KMS-11 (cell line): Measurements from ENCODE around the gene DIS3L2.
A peak's percentile ranks its signal among the peaks of the same experiment; 100 is the strongest.

Source experiments
- H2AFZ ChIP-seq: fragments of 200-600 bp; sonication (generic); 2 replicates; pipeline ENCODE4 v1.6.1; 2016; ENCODE audit warnings: antibody characterized with exemption, mixed run types, low read depth
- H3K27ac ChIP-seq: fragments of 200-600 bp; sonication (generic); 2 replicates; pipeline ENCODE4 v1.6.1; 2016; ENCODE audit warnings: mild to moderate bottlenecking, mixed run types
- H3K27me3 ChIP-seq: fragments of 200-600 bp; sonication (generic); 2 replicates; pipeline ENCODE4 v1.6.1; 2017; ENCODE audit warnings: mild to moderate bottlenecking, low read depth, mixed run types, moderate library complexity; ENCODE audit not compliant: insufficient read depth
- H3K36me3 ChIP-seq: fragments of 200-600 bp; sonication (generic); 2 replicates; pipeline ENCODE4 v1.6.1; 2017; ENCODE audit warnings: mild to moderate bottlenecking, mixed run types; ENCODE audit not compliant: insufficient read depth
- H3K4me1 ChIP-seq: fragments of 200-600 bp; sonication (generic); 2 replicates; pipeline ENCODE4 v1.6.1; 2016; ENCODE audit warnings: mild to moderate bottlenecking, low read depth, mixed run types; ENCODE audit not compliant: poor library complexity, severe bottlenecking
- H3K4me2 ChIP-seq: fragments of 200-600 bp; sonication (generic); 2 replicates; pipeline ENCODE4 v1.7.0; 2016; ENCODE audit warnings: mild to moderate bottlenecking, mixed run types
- H3K4me3 ChIP-seq: fragments of 200-600 bp; sonication (generic); IDR thresholded peaks from 2 replicates; pipeline ENCODE4 v1.6.1; 2017; ENCODE audit warnings: low read depth, low read length, mixed read lengths; ENCODE audit not compliant: insufficient read depth
- H3K79me2 ChIP-seq: fragments of 200-600 bp; sonication (generic); 2 replicates; pipeline ENCODE4 v1.6.1; 2016; ENCODE audit warnings: low read depth, mixed run types; ENCODE audit not compliant: insufficient read depth
- H3K9ac ChIP-seq: fragments of 200-600 bp; sonication (generic); 2 replicates; pipeline ENCODE4 v1.6.1; 2016; ENCODE audit warnings: mild to moderate bottlenecking, mixed run types
- H4K20me1 ChIP-seq: fragments of 200-600 bp; sonication (generic); 2 replicates; pipeline ENCODE4 v1.6.1; 2016; ENCODE audit warnings: mild to moderate bottlenecking, mixed run types; ENCODE audit not compliant: insufficient read depth
- TF ChIP-seq, protein P1 (sequence below): fragments of 200-600 bp; sonication (generic); conservative IDR thresholded peaks from 2 replicates; pipeline ENCODE4 v1.6.1; 2017; ENCODE audit warnings: low read depth, mild to moderate bottlenecking, antibody characterized with exemption, low read length, moderate library complexity, mixed read lengths

DIS3L2 gene

DNA sequence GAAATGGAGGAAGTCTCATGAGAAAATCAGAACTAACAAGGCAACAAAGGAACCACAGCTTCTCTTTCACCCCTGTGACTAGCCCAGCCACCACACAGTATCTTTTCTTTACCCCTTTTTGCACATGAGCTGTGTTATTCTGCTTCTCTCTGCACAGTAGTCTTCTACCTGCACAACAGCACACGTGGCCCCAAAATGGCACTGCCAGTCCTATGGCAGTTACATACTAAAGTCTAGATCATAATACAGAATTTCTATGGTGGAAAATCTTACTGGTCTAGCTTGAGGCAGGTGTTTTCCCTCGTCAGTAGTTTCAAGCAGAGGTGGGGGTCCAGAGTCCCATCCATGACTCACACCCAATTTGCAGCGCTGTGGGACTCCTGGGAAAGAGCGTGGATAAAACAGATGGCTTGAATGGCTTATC is 177.7 kb downstream of the DIS3L2 start:
- no peaks in the 10 kb centered on the region for H3K79me2 ChIP-seq
- no peak overlapping the region for H3K9ac ChIP-seq
- TF ChIP-seq, protein P1, sequence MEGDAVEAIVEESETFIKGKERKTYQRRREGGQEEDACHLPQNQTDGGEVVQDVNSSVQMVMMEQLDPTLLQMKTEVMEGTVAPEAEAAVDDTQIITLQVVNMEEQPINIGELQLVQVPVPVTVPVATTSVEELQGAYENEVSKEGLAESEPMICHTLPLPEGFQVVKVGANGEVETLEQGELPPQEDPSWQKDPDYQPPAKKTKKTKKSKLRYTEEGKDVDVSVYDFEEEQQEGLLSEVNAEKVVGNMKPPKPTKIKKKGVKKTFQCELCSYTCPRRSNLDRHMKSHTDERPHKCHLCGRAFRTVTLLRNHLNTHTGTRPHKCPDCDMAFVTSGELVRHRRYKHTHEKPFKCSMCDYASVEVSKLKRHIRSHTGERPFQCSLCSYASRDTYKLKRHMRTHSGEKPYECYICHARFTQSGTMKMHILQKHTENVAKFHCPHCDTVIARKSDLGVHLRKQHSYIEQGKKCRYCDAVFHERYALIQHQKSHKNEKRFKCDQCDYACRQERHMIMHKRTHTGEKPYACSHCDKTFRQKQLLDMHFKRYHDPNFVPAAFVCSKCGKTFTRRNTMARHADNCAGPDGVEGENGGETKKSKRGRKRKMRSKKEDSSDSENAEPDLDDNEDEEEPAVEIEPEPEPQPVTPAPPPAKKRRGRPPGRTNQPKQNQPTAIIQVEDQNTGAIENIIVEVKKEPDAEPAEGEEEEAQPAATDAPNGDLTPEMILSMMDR, result no peak
- H3K4me2 ChIP-seq, result no peak overlapping the region
- H3K27me3 ChIP-seq, result no peaks in the 10 kb centered on the region
- no peak overlapping the region for H2AFZ ChIP-seq
- no peak overlapping the region for H3K4me3 ChIP-seq
- H3K4me1 ChIP-seq, result peaks cover 17% of the 10 kb centered on the region
- no peaks in the 10 kb centered on the region for H3K36me3 ChIP-seq
- H4K20me1 ChIP-seq, result no peaks in the 10 kb centered on the region
- H3K27ac ChIP-seq, result no peak overlapping the region

DNA sequence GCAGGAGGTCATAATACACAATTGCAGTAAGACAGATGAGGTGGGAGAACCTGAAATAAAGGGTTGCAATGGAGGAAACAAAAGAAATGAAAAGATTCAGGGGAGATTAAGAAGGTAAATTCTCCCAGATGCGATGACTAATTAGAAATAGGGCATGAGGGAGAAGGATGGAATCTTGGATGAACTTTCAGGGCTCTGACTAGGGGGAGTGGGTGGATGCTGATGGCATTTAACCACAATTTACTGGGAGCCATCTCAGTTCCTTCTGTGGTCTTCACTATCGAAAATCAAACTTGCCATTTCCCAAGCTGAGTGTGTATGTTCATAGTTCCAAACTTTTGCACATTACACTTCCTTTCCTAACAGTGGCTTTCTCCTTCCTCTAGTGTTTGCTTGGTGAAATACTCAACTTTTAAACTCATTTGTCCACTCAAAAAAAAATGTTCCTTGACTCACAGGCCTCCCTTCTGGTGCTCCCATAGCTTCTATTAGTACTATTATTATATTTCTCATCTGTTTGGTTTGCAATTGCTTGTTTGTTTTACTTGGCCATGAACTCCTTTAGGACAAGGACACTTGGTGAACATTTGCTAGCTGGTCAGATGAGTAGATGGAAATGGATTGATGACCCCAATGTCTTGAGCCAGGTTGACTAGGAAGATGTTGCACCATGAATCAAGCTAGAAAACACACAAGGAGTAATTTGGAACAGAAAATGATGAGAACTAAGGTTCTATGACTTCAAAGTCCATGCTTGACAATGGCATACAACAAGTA is 178.5 kb downstream of the DIS3L2 start:
- H2AFZ ChIP-seq, result no peak overlapping the region
- H3K4me2 ChIP-seq, result no peak overlapping the region
- no peaks in the 10 kb centered on the region for H3K27me3 ChIP-seq
- H3K4me1 ChIP-seq, result peaks cover 17% of the 10 kb centered on the region
- no peaks in the 10 kb centered on the region for H3K36me3 ChIP-seq
- no peak overlapping the region for H3K27ac ChIP-seq
- no peaks in the 10 kb centered on the region for H4K20me1 ChIP-seq
- H3K79me2 ChIP-seq, result no peaks in the 10 kb centered on the region
- no peak overlapping the region for H3K4me3 ChIP-seq
- TF ChIP-seq, protein P1, result no peak
- no peak overlapping the region for H3K9ac ChIP-seq

- no peak overlapping the region for H3K9ac ChIP-seq
- no peak overlapping the region for H3K4me2 ChIP-seq
- no peak overlapping the region for H2AFZ ChIP-seq
- H3K4me3 ChIP-seq, result no peak overlapping the region
- H3K27me3 ChIP-seq, result no peaks in the 10 kb centered on the region
- peaks cover 28% of the 10 kb centered on the region for H3K4me1 ChIP-seq
- TF ChIP-seq, protein P1, result no peak
- H3K79me2 ChIP-seq, result no peaks in the 10 kb centered on the region
- H4K20me1 ChIP-seq, result no peaks in the 10 kb centered on the region
- no peak overlapping the region for H3K27ac ChIP-seq
- no peaks in the 10 kb centered on the region for H3K36me3 ChIP-seq
These were observed 180.1 kb downstream of the DIS3L2 start for GRCh38 chr2:232141591-232141990.

GRCh38 chr2:232142049-232142448 is 180.5 kb downstream of the DIS3L2 start:
- H3K79me2 ChIP-seq, result no peaks in the 10 kb centered on the region
- H3K36me3 ChIP-seq, result no peaks in the 10 kb centered on the region
- H3K4me3 ChIP-seq, result no peak overlapping the region
- H3K27ac ChIP-seq, result no peak overlapping the region
- no peaks in the 10 kb centered on the region for H4K20me1 ChIP-seq
- H3K9ac ChIP-seq, result no peak overlapping the region
- no peaks in the 10 kb centered on the region for H3K27me3 ChIP-seq
- H3K4me2 ChIP-seq, result no peak overlapping the region
- TF ChIP-seq, protein P1, result peak; percentile 86
- H2AFZ ChIP-seq, result no peak overlapping the region
- peaks cover 31% of the 10 kb centered on the region for H3K4me1 ChIP-seq
